GM12873 (cell line): ENCODE data around the gene STK32B.

Experiments
- CTCF ChIP-seq: IDR thresholded peaks from 2 replicates; pipeline ENCODE4 v1.5.1; 2012; ENCODE audit warnings: low read depth, mild to moderate bottlenecking, moderate library complexity, low read length, control low read depth; ENCODE audit not compliant: insufficient read depth; ENCODE audit errors: missing control alignments

The STK32B gene

GRCh38 chr4:5456296-5456845 is 405.1 kb downstream of the STK32B start:
- no peak for TF ChIP-seq CTCF

- no peak for TF ChIP-seq CTCF
Measured at GRCh38 chr4:5458676-5459075, 407.4 kb downstream of the STK32B start.

GRCh38 chr4:5459236-5459635 is 408.0 kb downstream of the STK32B start:
- no peak for TF ChIP-seq CTCF

- peak; percentile 67 for TF ChIP-seq CTCF
Measured at GRCh38 chr4:5460106-5460801, 409.0 kb downstream of the STK32B start.

- TF ChIP-seq CTCF = no peak
Measured at GRCh38 chr4:5461477-5461876, 410.2 kb downstream of the STK32B start.

- TF ChIP-seq CTCF = no peak
Measured at GRCh38 chr4:5462254-5462835, 411.1 kb downstream of the STK32B start.

GRCh38 chr4:5462896-5463295 is 411.6 kb downstream of the STK32B start:
- no peak for TF ChIP-seq CTCF
